Measurements from ENCODE around the gene FGFBP1. TPM values are rescaled to one million over a fixed set of nuclear protein-coding genes. Genes with fewer than 3 reads are reported as not detected.
A peak's percentile ranks its signal among the peaks of the same experiment; 100 is the strongest.

Gene FGFBP1
- total RNA-seq, 4 donors from 2014 or later: 4.0 to 9.3 (median 7.9) TPM; not detected in 1

DNA sequence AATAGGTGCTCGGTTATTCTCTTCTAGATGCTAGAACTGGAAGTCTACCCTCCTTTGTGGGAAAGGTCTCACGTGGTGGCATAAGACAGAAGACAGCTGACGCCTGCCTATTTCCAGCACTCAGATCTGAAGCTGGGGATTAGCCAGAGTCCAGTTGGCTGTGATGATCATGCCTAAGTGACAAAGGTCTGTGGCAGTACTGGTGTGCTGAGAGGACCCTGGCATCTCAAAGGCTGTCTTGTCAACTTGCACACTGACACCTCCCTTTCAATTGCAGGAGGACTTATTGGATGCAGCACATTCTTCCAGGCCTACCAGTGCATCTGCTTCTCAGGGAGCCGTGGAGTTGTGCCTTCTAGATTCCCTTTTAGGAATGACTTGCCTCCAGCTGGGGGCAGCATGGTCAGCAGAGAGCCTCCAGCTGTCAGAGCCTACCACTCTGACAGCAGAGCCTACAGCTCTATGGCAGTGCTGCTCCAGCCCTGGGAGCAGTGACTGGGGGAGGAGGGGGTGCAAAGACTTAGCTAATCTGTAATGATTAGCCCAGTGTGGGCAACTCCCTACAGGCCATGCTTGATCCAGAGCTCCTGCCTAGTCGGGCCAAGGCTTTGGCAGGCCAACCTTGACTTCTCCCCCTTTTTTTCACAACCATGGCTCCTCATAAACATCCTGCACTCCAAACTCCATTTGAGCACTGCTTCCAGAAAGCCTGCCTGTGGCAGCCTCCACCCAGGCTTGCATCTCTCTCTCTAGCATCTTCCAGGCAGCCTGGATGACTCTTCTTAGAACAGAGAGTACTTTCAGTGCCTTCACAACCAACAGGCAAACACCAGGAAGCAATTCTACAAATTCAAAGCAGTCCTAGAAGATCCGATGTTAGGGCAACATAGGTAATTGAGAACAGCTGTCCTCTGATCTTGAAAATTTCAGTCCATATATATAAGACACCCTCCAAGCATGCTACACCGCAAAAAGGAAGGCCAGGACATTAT is 38.2 kb upstream of the FGFBP1 start:
- Histone ChIP-seq H3K36me3 (peaks cover 0 to 20% (median 0%) of the 10 kb centered on the region in 3 donors), H3K4me3 (no peak overlapping the region), H3K27me3 (no peaks in the 10 kb centered on the region), H3K4me1 (no peaks in the 10 kb centered on the region), H3K27ac (no peak overlapping the region), H3K9me3 (no peaks in the 10 kb centered on the region)
- no peak for TF ChIP-seq POLR2A (IDR thresholded peaks at IDR 0.05)
- TF ChIP-seq, protein P1, sequence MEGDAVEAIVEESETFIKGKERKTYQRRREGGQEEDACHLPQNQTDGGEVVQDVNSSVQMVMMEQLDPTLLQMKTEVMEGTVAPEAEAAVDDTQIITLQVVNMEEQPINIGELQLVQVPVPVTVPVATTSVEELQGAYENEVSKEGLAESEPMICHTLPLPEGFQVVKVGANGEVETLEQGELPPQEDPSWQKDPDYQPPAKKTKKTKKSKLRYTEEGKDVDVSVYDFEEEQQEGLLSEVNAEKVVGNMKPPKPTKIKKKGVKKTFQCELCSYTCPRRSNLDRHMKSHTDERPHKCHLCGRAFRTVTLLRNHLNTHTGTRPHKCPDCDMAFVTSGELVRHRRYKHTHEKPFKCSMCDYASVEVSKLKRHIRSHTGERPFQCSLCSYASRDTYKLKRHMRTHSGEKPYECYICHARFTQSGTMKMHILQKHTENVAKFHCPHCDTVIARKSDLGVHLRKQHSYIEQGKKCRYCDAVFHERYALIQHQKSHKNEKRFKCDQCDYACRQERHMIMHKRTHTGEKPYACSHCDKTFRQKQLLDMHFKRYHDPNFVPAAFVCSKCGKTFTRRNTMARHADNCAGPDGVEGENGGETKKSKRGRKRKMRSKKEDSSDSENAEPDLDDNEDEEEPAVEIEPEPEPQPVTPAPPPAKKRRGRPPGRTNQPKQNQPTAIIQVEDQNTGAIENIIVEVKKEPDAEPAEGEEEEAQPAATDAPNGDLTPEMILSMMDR (IDR thresholded peaks at IDR 0.05): no peak
- DNase-seq: no peak

DNA sequence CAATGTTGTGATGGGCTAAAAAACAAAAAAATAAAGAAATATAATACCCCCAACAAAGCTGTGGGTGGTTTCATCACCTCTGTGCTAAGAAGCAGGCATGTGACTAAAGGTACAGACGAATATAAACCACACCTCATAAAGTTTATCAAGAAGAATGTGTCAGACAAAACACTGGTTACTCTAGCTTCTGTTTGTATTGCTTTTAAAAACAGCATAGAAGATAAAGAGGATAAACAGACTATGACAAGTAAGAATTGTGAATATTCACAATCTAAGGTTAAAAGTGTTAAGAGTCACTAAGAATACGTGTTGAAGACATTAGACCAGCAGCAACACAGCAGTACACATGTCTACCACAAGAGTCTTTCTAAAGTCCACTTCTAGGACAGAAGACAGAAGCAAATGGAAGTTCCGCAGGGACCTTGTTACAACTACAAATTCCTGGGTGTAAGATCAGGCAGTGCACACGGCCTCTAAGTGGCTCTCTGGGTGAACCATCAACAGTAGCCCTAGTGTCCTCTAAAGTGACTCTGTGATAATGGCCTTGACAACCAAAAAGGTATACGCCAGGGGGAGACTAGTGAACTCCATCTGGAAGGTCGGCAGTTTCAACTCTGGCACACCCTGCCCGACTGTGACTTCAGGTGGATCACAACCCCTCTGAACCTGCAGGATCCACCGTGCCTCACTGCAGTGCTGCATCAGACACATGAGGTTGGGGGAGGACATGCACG is 32.7 kb upstream of the FGFBP1 start:
- Histone ChIP-seq H3K27ac (no peak overlapping the region), H3K4me1 (no peaks in the 10 kb centered on the region), H3K36me3 (no peaks in the 10 kb centered on the region), H3K9me3 (no peaks in the 10 kb centered on the region), H3K4me3 (no peak overlapping the region), H3K27me3 (no peaks in the 10 kb centered on the region)
- DNase-seq: no peak
- TF ChIP-seq, protein P1 (IDR thresholded peaks at IDR 0.05): no peak
- TF ChIP-seq POLR2A (IDR thresholded peaks at IDR 0.05): no peak

DNA sequence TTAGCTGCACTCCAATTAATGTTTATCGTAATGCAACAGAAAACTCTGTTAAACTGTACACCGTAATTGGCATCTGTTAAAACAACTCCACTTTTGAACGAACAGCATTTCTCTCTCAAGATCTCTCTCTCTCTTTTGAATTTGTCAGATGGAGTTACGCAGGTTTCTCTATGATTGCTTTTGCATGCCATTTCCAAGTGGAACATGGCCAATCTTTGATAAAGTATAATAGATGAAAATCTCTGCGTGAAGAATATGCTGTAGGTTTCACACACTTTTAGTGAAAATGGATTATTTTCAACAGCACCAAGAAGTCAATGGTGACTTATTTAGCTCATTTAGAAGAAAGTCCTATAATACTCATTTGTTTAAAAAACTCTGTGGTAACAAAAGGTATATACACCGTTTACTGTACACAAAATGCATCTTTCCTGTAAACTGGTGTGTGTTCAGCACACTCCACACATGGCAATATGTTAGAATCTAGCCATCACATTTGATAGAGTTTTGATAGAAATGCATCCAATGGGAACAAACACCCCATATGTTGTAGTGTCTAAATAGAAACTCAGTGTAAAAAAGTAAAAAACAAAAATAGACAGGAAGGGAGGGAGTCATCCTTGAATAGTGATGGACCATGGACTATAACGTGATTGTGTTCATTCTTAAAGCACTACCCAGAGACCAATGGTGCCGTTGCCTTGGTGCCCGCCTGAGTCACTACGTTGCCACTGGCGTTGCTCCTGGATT is 30.2 kb upstream of the FGFBP1 start:
- H3K27me3 ChIP-seq: no peaks in the 10 kb centered on the region
- H3K27ac ChIP-seq: no peak overlapping the region
- no peaks in the 10 kb centered on the region for H3K9me3 ChIP-seq
- H3K36me3 ChIP-seq: no peaks in the 10 kb centered on the region
- TF ChIP-seq, protein P1 (IDR thresholded peaks at IDR 0.05): no peak
- TF ChIP-seq POLR2A (IDR thresholded peaks at IDR 0.05): no peak
- H3K4me3 ChIP-seq: no peak overlapping the region
- H3K4me1 ChIP-seq: no peaks in the 10 kb centered on the region
- DNase-seq: no peak

DNA sequence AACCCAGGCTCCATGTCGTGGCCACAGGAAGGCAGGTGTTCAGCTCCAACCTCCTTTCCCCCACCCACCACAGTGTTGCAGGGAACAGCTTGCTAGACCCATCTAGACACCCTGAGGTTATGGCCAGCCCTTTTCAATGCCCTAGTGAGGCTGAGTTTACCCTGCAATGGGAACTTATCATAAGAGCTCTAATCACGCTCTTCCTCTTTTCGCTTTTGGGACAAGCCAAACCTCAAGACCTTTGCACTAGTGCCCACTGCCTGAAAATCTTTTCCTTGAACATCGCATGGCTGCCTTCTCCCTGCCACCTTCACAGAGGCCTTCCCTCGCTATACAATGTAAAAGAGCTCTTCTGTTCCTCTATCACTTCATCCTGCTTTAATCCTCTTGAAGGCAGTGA is 26.8 kb upstream of the FGFBP1 start:
- Histone ChIP-seq H3K9me3 (no peaks in the 10 kb centered on the region), H3K4me1 (no peaks in the 10 kb centered on the region), H3K27ac (no peak overlapping the region), H3K27me3 (no peaks in the 10 kb centered on the region), H3K36me3 (no peaks in the 10 kb centered on the region), H3K4me3 (no peak overlapping the region)
- DNase-seq: no peak
- TF ChIP-seq, protein P1 (IDR thresholded peaks at IDR 0.05): no peak
- no peak for TF ChIP-seq POLR2A (IDR thresholded peaks at IDR 0.05)

DNA sequence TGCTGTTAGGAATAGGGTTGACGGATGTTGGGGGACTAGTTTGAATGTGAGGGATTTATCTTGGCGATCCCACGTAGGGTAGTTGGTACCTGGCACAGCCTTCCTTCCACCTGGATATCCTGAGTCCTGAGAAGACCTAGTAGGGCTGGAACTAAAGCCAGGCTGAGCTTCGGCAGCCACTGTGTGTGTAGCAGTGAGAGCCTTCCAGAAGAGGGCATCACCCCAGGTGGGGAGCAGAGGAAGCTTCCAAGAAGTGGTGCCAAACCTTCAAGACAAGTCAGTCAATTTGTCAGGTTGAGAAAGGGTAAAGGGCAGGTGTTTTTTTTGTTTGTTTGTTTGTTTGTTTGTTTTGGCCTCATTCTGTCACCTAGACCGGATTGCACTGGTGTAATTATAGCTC is 25.6 kb upstream of the FGFBP1 start:
- Histone ChIP-seq H3K27ac (no peak overlapping the region), H3K27me3 (no peaks in the 10 kb centered on the region), H3K36me3 (no peaks in the 10 kb centered on the region), H3K4me3 (no peak overlapping the region), H3K4me1 (no peaks in the 10 kb centered on the region), H3K9me3 (no peaks in the 10 kb centered on the region)
- DNase-seq: no peak
- TF ChIP-seq, protein P1 (IDR thresholded peaks at IDR 0.05): peak in 1 of 6 experiments; percentile 31
- TF ChIP-seq POLR2A (IDR thresholded peaks at IDR 0.05): no peak
